IPS-18a (cell line): ENCODE measurements around the gene SYNM.

ENCODE experiments used
- H3K27ac ChIP-seq: one replicate; pipeline ENCODE4 v1.5.1; 2013; ENCODE audit warnings: low read length
- H3K27me3 ChIP-seq: one replicate; pipeline ENCODE4 v1.6.1; 2013; ENCODE audit warnings: mild to moderate bottlenecking, low read length; ENCODE audit not compliant: control insufficient read depth, insufficient read depth
- H3K36me3 ChIP-seq: one replicate; pipeline ENCODE4 v1.6.1; 2013; ENCODE audit warnings: low read depth, low read length; ENCODE audit not compliant: control insufficient read depth
- H3K4me1 ChIP-seq: one replicate; pipeline ENCODE4 v1.6.1; 2013; ENCODE audit warnings: low read depth, low read length; ENCODE audit not compliant: control insufficient read depth
- H3K4me3 ChIP-seq: one replicate; pipeline ENCODE4 v1.5.1; 2013; ENCODE audit warnings: low read length
- H3K9ac ChIP-seq: one replicate; pipeline ENCODE4 v1.6.1; 2013; ENCODE audit warnings: mild to moderate bottlenecking, low read length, moderate library complexity
- H3K9me3 ChIP-seq: one replicate; pipeline ENCODE4 v1.6.1; 2013; ENCODE audit warnings: low read depth, low read length; ENCODE audit not compliant: control insufficient read depth

Gene SYNM

DNA sequence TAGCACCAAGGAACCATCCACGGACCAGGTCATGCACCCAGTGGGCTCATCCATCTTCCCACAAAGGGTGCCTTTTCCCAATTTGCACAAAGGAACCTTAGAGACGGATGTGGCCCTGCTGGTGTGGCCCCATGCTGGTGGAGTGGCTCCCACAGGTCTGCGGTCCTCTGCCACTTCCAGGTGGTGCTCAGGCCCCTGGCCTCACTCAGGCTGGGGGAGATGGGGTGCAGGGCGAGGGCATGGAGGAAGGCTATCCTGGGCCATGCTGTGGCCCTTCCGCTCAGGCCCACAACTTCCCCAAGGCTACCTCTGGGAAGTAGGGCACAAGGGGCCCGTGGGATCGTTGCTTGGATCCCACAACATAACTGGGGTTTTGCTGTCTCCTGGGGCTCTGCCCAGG is 5.2 kb upstream of the SYNM start:
- H3K27ac ChIP-seq, result no peak overlapping the region
- H3K9me3 ChIP-seq, result no peaks in the 10 kb centered on the region
- H3K27me3 ChIP-seq, result peaks cover 46% of the 10 kb centered on the region
- H3K4me3 ChIP-seq, result no peak overlapping the region
- H3K4me1 ChIP-seq, result no peaks in the 10 kb centered on the region
- H3K9ac ChIP-seq, result no peak overlapping the region
- H3K36me3 ChIP-seq, result no peaks in the 10 kb centered on the region

GRCh38 chr15:99100245-99101173 is 4.4 kb upstream of the SYNM start:
- Histone ChIP-seq H3K27ac (no peak overlapping the region), H3K9ac (peak overlapping the region; percentile 24), H3K27me3 (peaks cover 52% of the 10 kb centered on the region)

GRCh38 chr15:99101501-99101900 is 3.4 kb upstream of the SYNM start:
- H3K27me3 ChIP-seq, result peaks cover 61% of the 10 kb centered on the region
- H3K27ac ChIP-seq, result no peak overlapping the region
- no peaks in the 10 kb centered on the region for H3K9me3 ChIP-seq
- no peak overlapping the region for H3K4me3 ChIP-seq
- H3K36me3 ChIP-seq, result no peaks in the 10 kb centered on the region
- H3K4me1 ChIP-seq, result no peaks in the 10 kb centered on the region
- no peak overlapping the region for H3K9ac ChIP-seq

More at GRCh38 chr15:99100245-99101173, 4.4 kb upstream of the SYNM start:
- peak overlapping the region; percentile 38 for H3K4me3 ChIP-seq
- H3K9me3 ChIP-seq, result no peaks in the 10 kb centered on the region
- no peaks in the 10 kb centered on the region for H3K36me3 ChIP-seq
- H3K4me1 ChIP-seq, result no peaks in the 10 kb centered on the region

DNA sequence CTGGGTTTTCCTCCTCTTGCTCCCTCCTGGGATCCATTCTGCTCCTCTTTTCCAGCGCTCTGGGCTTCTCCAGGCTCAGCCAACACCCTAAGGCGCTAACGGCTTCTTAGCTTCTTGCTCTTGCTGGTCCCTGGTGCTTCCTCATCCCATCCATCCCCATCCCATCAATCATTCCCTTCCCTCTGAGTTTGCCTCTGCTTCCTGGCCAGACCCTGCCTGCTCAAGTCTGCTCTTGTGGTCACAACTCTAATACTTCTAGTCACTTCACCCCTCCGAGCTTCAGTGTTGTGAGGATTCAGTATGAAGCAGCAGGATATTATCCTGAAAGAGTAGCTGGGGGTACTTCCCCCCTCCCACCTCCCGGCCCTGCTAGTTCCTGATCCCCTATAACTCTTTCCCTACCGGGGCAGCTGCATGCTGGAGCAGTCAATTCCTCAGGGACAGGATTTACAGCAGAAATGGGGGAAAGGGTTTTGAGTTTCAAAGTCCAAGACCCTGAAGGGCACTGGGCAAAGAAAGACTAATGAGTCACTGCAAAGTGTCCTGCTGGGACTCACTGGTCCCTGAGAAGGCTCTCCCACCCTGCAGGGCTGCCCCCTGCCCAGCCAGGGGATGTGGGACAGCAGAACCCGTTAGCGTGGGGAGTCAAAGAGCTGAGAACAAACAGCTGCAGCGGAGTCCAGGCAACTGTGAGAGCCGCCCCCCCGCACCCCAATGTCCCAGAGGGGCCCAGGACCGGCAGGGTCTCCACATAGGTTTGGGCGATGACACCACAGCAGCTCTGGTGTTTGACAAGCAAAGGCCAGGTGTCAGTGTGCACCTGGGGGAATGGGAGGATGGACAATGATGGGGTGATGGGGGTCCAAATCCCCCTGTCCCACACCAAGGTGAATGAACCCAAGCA is 2.3 kb upstream of the SYNM start:
- H3K27ac ChIP-seq, result no peak overlapping the region
- no peaks in the 10 kb centered on the region for H3K9me3 ChIP-seq
- H3K4me1 ChIP-seq, result no peaks in the 10 kb centered on the region
- no peak overlapping the region for H3K4me3 ChIP-seq
- no peaks in the 10 kb centered on the region for H3K36me3 ChIP-seq
- peaks cover 72% of the 10 kb centered on the region for H3K27me3 ChIP-seq
- H3K9ac ChIP-seq, result no peak overlapping the region

DNA sequence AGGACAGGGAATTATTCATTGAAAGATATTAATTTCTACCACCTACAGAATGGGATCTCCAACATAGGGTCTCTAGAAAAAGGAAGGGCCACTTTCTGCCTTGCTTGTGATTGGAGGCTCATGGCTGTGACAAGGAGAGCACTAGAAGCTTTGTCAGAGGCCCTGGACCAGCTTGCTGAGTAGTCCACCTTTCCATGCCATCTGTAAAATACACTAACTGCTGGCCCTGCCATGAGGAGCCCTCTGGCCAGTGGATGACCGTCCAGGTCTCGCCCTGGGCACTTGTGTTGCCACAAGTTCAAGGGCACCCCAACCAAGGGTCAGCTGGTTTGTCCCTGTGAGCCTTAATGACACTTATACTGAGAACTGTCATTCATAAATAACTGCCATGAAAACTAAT is 1.6 kb upstream of the SYNM start:
- no peak overlapping the region for H3K4me3 ChIP-seq
- no peaks in the 10 kb centered on the region for H3K9me3 ChIP-seq
- peaks cover 78% of the 10 kb centered on the region for H3K27me3 ChIP-seq
- no peaks in the 10 kb centered on the region for H3K36me3 ChIP-seq
- no peak overlapping the region for H3K27ac ChIP-seq
- H3K9ac ChIP-seq, result no peak overlapping the region
- H3K4me1 ChIP-seq, result no peaks in the 10 kb centered on the region

- no peaks in the 10 kb centered on the region for H3K4me1 ChIP-seq
- peaks cover 60% of the 10 kb centered on the region for H3K27me3 ChIP-seq
- no peaks in the 10 kb centered on the region for H3K36me3 ChIP-seq
- H3K4me3 ChIP-seq, result peak overlapping the region; percentile 44
- H3K27ac ChIP-seq, result no peak overlapping the region
- no peak overlapping the region for H3K9ac ChIP-seq
- H3K9me3 ChIP-seq, result no peaks in the 10 kb centered on the region
Measured at GRCh38 chr15:99105514-99106341, 848 bp downstream of the SYNM start.

DNA sequence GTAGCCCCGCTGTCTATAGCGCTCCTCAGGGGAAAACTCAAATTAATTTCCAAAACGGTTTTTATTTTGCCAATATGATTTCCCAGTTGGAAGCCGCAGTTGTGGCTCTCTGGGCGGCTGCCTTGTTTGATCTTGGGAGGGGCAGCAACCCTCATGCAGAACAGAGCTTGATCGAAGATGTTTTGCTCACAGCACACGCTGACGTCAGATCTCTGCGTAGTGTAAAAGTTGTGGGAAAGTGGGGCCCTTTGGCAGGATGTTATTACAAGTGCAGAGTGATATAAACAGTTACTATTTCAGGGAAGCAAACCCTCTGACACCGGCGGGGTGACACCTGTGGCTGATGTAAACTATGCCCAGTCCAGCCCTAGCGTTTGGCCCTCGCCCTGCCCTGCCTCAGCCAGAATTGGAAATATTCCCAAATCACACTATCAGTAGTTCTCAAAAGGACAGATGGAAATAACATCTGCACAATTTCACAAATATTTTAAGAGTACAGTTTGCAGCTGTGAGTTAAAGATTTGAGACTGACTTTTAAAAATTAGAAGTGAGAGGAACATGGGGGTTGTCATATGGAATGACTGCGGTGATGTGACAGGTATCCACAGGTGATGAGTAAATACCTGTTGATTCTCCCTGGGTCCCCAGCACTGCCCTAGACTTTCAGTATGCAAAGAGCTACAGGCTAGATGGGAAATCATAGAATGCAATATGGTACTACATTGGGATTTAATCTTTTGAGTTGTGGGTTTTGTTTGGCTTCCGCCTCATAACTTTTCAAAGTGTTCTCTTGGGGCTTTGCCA is 1.7 kb downstream of the SYNM start:
- Histone ChIP-seq H3K4me3 (no peak overlapping the region), H3K9ac (no peak overlapping the region), H3K27me3 (peaks cover 51% of the 10 kb centered on the region), H3K4me1 (no peaks in the 10 kb centered on the region), H3K9me3 (no peaks in the 10 kb centered on the region), H3K36me3 (no peaks in the 10 kb centered on the region), H3K27ac (no peak overlapping the region)

DNA sequence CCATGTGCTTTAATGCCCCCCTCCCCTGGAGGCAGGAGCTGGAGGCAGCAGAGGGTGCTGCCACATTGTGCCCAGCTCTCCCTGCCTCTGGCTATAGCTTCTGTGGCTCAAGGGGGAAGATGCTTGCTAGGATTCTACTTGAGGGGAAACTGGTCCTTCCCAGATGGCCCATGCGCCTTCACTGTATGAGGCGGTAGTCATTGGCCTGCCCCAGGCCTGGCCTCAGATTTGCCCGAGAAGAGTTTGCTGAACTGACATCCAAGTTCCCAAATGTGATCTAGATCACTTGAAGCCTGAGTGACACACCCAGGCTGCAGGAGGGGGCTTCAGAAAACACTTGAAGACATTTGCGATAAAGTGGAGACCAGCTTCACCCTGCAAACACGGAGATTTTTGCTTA is 4.1 kb downstream of the SYNM start:
- Histone ChIP-seq H3K4me1 (no peaks in the 10 kb centered on the region), H3K27me3 (peaks cover 35% of the 10 kb centered on the region), H3K27ac (no peak overlapping the region), H3K9me3 (no peaks in the 10 kb centered on the region), H3K9ac (no peak overlapping the region), H3K36me3 (no peaks in the 10 kb centered on the region), H3K4me3 (no peak overlapping the region)

DNA sequence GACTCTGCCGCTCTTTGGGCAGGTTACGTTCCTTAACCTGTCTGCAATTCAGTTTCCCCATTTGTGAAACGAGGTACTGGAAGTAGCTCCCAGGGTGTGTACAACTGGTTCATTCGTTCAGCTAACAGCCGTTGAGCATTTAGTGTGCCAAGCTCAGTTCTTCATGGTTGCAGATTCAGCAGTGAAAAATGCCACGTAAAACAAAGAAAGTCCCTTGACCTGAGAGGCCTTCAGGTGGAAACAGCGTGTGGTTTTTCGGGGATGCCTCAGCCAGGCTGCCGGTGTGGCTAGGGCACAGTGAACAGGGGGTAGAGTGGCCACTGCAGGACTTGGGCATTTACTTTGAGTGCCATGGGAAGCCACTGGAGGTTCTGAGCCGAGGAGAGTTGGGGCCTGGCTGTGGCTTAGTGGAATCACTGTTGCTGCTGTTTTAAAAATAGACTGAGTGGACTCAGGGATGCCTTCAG is 4.7 kb downstream of the SYNM start:
- H3K4me1 ChIP-seq, result no peaks in the 10 kb centered on the region
- no peak overlapping the region for H3K9ac ChIP-seq
- H3K9me3 ChIP-seq, result no peaks in the 10 kb centered on the region
- no peak overlapping the region for H3K4me3 ChIP-seq
- no peaks in the 10 kb centered on the region for H3K36me3 ChIP-seq
- no peak overlapping the region for H3K27ac ChIP-seq
- H3K27me3 ChIP-seq, result peaks cover 35% of the 10 kb centered on the region

- Histone ChIP-seq H3K9me3 (no peaks in the 10 kb centered on the region), H3K27ac (no peak overlapping the region), H3K9ac (no peak overlapping the region), H3K4me1 (no peaks in the 10 kb centered on the region), H3K4me3 (no peak overlapping the region), H3K27me3 (peaks cover 33% of the 10 kb centered on the region), H3K36me3 (no peaks in the 10 kb centered on the region)
Measured at GRCh38 chr15:99110093-99110492, 5.2 kb downstream of the SYNM start.
